DND-41 (cell line): ENCODE results near the gene ANKS1A.

ENCODE experiments used
- ATAC-seq: fragments of 200-7000 bp; cut with Tn5 transposase; 3 replicates; pipeline ENCODE4 v1.9.1; 2021; ENCODE audit warnings: low read depth; ENCODE audit not compliant: insufficient read depth
- DNase-seq: peaks from one replicate; pipeline ENCODE4 v3.0.0-alpha.2; 2020
- H2AFZ ChIP-seq: 2 replicates; pipeline ENCODE4 v1.6.0; 2012; ENCODE audit warnings: low read depth, low read length
- H3K27ac ChIP-seq: 2 replicates; pipeline ENCODE4 v1.5.1; 2012; ENCODE audit warnings: low read length, inconsistent platforms
- H3K27me3 ChIP-seq: fragments of 200-600 bp; sonication (generic); 2 replicates; pipeline ENCODE4 v1.6.0; 2012; ENCODE audit warnings: low read length, mild to moderate bottlenecking, inconsistent platforms; ENCODE audit not compliant: insufficient read depth, poor library complexity
- H3K36me3 ChIP-seq: 2 replicates; pipeline ENCODE4 v1.5.1; 2012; ENCODE audit warnings: low read length, inconsistent platforms; ENCODE audit not compliant: insufficient read depth
- H3K4me1 ChIP-seq: 2 replicates; pipeline ENCODE4 v1.5.1; 2012; ENCODE audit warnings: mild to moderate bottlenecking, low read length; ENCODE audit not compliant: insufficient read depth
- H3K4me2 ChIP-seq: 2 replicates; pipeline ENCODE4 v1.6.0; 2012; ENCODE audit warnings: mild to moderate bottlenecking, moderate library complexity, low read length, inconsistent platforms; ENCODE audit not compliant: insufficient read depth
- H3K4me3 ChIP-seq, 2 experiments: fragments of 200-600 bp in 1 of 2; shearing (Covaris generic) in 1 of 2; 2 replicates each; pipeline ENCODE4 v1.5.1; 2012 to 2016; ENCODE audit warnings: inconsistent platforms in 2 of 2, low read length in 2 of 2, mild to moderate bottlenecking in 2 of 2, low read depth in 1 of 2, moderate library complexity in 1 of 2
- H3K79me2 ChIP-seq: 2 replicates; pipeline ENCODE4 v1.6.0; 2012; ENCODE audit warnings: low read length, inconsistent platforms; ENCODE audit not compliant: insufficient read depth
- H3K9ac ChIP-seq: 2 replicates; pipeline ENCODE4 v1.6.0; 2012; ENCODE audit warnings: low read depth, mild to moderate bottlenecking, inconsistent platforms, low read length, moderate library complexity
- H3K9me3 ChIP-seq: 2 replicates; pipeline ENCODE4 v1.5.1; 2012; ENCODE audit warnings: low read length, moderate library complexity, mild to moderate bottlenecking, inconsistent platforms; ENCODE audit not compliant: insufficient read depth, severe bottlenecking
- H4K20me1 ChIP-seq: 2 replicates; pipeline ENCODE4 v1.6.0; 2012; ENCODE audit warnings: low read length; ENCODE audit not compliant: insufficient read depth
- CTCF ChIP-seq: IDR thresholded peaks from 2 replicates; pipeline ENCODE4 v1.5.1; 2012; ENCODE audit warnings: borderline replicate concordance, low read length, moderate library complexity, mild to moderate bottlenecking; ENCODE audit not compliant: poor library complexity, severe bottlenecking; ENCODE audit errors: extremely low read depth
- EZH2 ChIP-seq: IDR thresholded peaks from 3 replicates; pipeline ENCODE4 v1.6.1; 2012; ENCODE audit warnings: borderline replicate concordance, low read depth, mild to moderate bottlenecking, moderate library complexity, low read length, inconsistent platforms; ENCODE audit not compliant: severe bottlenecking

Gene ANKS1A

GRCh38 chr6:34859951-34860350, 29.1 kb upstream of the ANKS1A start:
- peaks cover 79% of the 10 kb centered on the region for H3K36me3 ChIP-seq
- no peaks in the 10 kb centered on the region for H3K79me2 ChIP-seq
- no peak overlapping the region for H3K9ac ChIP-seq
- no peaks in the 10 kb centered on the region for H3K4me1 ChIP-seq
- H3K27ac ChIP-seq: no peak overlapping the region
- no peak overlapping the region for H3K4me2 ChIP-seq
- no peaks in the 10 kb centered on the region for H3K27me3 ChIP-seq
- H4K20me1 ChIP-seq: no peaks in the 10 kb centered on the region
- H2AFZ ChIP-seq: no peak overlapping the region
- no peak for DNase-seq
- TF ChIP-seq EZH2 (no peak), CTCF (no peak)
- no peak overlapping the region for H3K4me3 ChIP-seq
- H3K9me3 ChIP-seq: no peaks in the 10 kb centered on the region
- ATAC-seq: no peak

GRCh38 chr6:34860776-34861175, 28.3 kb upstream of the ANKS1A start:
- DNase-seq: no peak
- H3K4me1 ChIP-seq: no peaks in the 10 kb centered on the region
- no peak for TF ChIP-seq CTCF
- TF ChIP-seq EZH2: no peak
- H4K20me1 ChIP-seq: no peaks in the 10 kb centered on the region
- H3K4me3 ChIP-seq: no peak overlapping the region
- no peak overlapping the region for H2AFZ ChIP-seq
- H3K79me2 ChIP-seq: no peaks in the 10 kb centered on the region
- no peak overlapping the region for H3K9ac ChIP-seq
- no peak overlapping the region for H3K27ac ChIP-seq
- no peaks in the 10 kb centered on the region for H3K27me3 ChIP-seq
- no peak overlapping the region for H3K4me2 ChIP-seq
- no peak for ATAC-seq
- H3K36me3 ChIP-seq: peaks cover 78% of the 10 kb centered on the region
- H3K9me3 ChIP-seq: no peaks in the 10 kb centered on the region

GRCh38 chr6:34864007-34864406, 25.0 kb upstream of the ANKS1A start:
- H3K27ac ChIP-seq: no peak overlapping the region
- peaks cover 61% of the 10 kb centered on the region for H3K36me3 ChIP-seq
- no peak overlapping the region for H3K4me2 ChIP-seq
- H4K20me1 ChIP-seq: no peaks in the 10 kb centered on the region
- no peaks in the 10 kb centered on the region for H3K27me3 ChIP-seq
- no peak overlapping the region for H2AFZ ChIP-seq
- H3K4me3 ChIP-seq: no peak overlapping the region
- no peak for DNase-seq
- ATAC-seq: no peak
- H3K4me1 ChIP-seq: no peaks in the 10 kb centered on the region
- H3K9ac ChIP-seq: no peak overlapping the region
- no peak for TF ChIP-seq CTCF
- TF ChIP-seq EZH2: no peak
- H3K79me2 ChIP-seq: no peaks in the 10 kb centered on the region
- H3K9me3 ChIP-seq: no peaks in the 10 kb centered on the region

GRCh38 chr6:34865107-34865506, 23.9 kb upstream of the ANKS1A start:
- Histone ChIP-seq H3K9ac (no peak overlapping the region), H3K27me3 (no peaks in the 10 kb centered on the region), H3K4me2 (no peak overlapping the region), H3K79me2 (no peaks in the 10 kb centered on the region), H2AFZ (no peak overlapping the region), H3K4me3 (no peak overlapping the region), H4K20me1 (no peaks in the 10 kb centered on the region), H3K36me3 (peaks cover 59% of the 10 kb centered on the region), H3K4me1 (no peaks in the 10 kb centered on the region), H3K27ac (no peak overlapping the region), H3K9me3 (no peaks in the 10 kb centered on the region)
- TF ChIP-seq CTCF (no peak), EZH2 (no peak)
- ATAC-seq (no peak), DNase-seq (no peak)
